Superior temporal gyrus (tissue), 1 donor: Measurements from ENCODE around the gene FMNL1.
"Not testable (repeated sequence)": the region's sequence is repeated elsewhere in the genome, so short reads cannot be mapped to it uniquely, and the experiment has no call there.

Experiments
- DNase-seq: peaks from one replicate; pipeline ENCODE4 v3.0.0-alpha.2; 2016; ENCODE audit errors: extremely low spot score

FMNL1 gene, protein sequence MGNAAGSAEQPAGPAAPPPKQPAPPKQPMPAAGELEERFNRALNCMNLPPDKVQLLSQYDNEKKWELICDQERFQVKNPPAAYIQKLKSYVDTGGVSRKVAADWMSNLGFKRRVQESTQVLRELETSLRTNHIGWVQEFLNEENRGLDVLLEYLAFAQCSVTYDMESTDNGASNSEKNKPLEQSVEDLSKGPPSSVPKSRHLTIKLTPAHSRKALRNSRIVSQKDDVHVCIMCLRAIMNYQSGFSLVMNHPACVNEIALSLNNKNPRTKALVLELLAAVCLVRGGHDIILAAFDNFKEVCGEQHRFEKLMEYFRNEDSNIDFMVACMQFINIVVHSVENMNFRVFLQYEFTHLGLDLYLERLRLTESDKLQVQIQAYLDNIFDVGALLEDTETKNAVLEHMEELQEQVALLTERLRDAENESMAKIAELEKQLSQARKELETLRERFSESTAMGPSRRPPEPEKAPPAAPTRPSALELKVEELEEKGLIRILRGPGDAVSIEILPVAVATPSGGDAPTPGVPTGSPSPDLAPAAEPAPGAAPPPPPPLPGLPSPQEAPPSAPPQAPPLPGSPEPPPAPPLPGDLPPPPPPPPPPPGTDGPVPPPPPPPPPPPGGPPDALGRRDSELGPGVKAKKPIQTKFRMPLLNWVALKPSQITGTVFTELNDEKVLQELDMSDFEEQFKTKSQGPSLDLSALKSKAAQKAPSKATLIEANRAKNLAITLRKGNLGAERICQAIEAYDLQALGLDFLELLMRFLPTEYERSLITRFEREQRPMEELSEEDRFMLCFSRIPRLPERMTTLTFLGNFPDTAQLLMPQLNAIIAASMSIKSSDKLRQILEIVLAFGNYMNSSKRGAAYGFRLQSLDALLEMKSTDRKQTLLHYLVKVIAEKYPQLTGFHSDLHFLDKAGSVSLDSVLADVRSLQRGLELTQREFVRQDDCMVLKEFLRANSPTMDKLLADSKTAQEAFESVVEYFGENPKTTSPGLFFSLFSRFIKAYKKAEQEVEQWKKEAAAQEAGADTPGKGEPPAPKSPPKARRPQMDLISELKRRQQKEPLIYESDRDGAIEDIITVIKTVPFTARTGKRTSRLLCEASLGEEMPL

GRCh38 chr17:45221081-45222013, at the start of gene FMNL1:
TSS of gene FMNL1 (plus strand) at chr17:45221885. CDS start at chr17:45222125, 240 bp downstream.
- no peak for DNase-seq

- no peak for DNase-seq
These were observed 49.5 kb upstream of the FMNL1 start for GRCh38 chr17:45172232-45172540.

DNA sequence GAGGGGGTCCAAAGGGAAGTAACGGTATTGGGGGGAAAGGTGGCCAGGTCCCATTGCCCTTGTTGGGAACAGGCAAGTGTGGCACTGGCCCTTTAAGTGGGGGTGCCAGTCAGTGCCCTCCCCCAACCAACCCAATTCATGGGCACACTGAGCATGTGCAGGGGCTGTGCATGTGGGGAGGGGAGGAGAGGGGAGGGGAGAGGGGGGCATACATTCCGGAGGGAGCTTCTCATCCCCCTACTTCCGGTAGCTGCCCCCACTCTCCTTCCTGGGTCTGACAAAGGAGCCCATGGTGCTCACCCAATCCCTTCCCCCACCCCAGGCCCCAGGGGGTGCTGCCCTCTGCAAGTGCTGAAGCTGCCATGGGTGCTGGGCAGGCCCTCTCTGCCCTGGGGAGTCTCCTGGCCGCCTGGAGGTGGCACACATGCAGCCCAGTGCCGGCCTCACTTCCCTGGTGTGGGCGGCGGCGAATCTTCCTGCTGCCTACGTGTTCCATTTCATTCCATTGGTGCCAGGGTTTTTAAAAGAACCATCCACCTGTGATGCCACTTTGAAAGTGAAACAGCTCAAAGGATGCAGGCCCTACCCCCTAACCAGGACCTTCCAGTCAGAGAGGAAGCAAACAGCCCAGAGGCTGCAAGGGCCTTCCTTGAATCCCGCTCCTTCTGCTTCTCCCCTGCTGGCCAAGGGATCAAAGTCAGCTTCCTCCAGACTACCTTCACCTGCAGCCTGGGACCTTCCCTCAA, 49.0 kb upstream of the FMNL1 start:
- peak; percentile 88 for DNase-seq

- DNase-seq = no peak
These were observed 45.9 kb upstream of the FMNL1 start for GRCh38 chr17:45175759-45176115.

DNA sequence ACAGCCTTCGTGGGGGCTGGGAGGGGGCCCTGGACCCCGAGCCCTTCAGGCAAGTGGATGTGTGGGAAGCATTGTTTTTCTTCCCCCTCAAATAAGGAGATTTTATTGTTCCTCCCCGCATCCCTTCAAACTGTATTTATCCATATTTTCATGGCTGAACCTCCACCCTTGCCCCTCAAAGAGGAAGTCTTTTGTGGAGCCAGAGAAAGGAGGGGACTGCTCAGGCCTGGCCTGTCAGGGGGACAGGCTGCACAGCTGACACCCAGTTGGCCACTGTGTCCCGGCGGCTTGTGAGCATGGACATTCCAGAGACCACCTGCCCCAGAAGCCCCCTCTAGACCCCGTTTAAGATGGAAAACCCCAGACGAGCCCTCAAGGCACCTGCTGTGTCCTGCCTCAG, 44.1 kb upstream of the FMNL1 start:
- no peak for DNase-seq

DNA sequence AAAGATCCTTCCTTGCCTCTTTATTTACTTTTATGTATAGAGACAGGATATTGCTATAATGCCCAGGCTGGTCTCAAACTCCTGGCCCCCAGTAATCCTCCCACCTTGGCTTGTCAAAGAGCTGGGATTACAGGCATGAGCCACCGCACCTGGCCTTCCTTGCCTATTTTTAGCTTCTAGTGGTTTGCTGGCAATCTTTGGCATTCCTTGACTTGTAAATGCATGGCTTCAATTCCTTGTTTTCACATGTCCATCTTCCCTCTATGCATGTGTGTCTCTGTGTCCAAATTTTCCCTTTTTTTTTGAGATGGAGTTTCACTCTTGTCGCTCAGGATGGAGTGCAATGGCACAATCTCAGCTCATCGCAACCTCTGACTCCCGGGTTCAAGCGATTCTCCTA, 37.5 kb upstream of the FMNL1 start:
- no peak for DNase-seq

- DNase-seq = no peak
These were observed 34.8 kb upstream of the FMNL1 start for GRCh38 chr17:45186801-45187354.

GRCh38 chr17:45189009-45189408, 32.7 kb upstream of the FMNL1 start:
- no peak for DNase-seq

DNA sequence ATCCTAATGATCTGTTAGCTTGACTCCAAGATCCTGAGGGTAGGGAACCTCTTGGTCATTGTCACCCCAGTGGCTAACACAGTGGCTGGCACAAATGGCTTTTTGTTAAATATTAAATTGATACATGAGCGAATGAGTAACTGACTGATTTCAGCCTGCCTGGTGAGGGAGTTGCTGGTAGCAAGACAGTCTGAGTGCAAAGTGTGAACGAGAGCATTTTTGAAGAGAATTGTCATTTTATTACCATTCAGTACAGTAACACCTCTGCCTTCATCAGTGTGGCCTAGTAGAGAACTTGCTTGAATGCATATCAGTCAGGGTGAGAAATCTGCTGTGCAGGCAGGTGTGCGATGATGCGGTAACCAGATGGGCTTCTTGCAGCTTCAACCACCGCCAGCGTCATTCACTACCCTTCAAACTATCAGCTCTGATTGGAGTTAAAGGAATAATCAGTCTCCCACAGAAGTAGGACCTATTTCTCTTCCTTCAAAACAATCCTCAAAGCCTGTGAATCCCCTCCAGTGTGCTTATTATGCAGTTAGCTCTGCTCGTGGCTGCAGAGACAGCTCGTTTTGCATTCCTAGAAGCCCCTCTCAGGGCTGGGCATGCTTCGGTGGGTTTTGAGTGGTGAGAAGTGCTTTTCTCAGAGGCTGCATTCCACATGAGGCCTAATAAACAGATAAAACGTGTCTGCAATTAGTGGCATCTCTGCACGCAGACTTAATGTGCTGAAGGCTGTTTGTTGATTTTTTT, 31.0 kb upstream of the FMNL1 start:
- DNase-seq = no peak

DNA sequence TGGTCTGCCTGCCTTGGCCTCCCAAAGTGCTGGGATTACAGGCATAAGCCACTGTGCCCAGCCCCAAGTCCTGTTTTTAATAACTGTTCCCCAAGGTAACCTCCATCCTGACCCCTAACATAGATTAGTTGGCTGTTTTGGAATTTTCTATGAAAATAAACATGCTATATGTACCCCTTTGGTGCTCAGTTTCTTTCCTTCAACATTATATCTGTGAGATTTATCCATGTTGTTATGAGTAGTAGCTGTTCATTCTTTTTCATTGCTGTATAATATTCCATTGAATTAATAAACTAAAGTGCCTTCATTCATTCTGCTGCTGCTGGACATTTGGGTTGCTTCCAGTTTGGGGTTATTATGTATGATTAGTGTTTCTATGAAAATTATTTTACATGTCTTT, 26.3 kb upstream of the FMNL1 start:
- no peak for DNase-seq

DNA sequence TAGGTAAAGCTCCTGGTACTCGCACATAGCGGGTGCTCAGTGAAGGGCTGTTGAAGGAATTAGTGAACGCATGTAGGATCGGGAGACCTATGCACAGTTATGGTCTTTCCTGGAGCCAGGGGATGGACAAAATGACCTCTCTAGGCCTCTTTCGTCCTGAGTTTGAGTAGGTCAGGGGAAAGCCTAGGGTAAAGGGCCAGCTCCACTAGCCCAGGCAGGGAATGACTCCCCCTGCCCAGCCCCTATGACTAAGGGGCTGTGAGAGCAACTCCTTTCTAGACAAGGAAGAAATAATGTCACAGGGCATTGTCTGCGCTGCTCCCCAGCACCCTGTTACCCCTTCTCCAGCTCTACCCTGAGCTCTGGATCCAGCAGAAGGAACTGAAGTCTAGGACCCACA, 24.6 kb upstream of the FMNL1 start:
- no peak for DNase-seq

DNA sequence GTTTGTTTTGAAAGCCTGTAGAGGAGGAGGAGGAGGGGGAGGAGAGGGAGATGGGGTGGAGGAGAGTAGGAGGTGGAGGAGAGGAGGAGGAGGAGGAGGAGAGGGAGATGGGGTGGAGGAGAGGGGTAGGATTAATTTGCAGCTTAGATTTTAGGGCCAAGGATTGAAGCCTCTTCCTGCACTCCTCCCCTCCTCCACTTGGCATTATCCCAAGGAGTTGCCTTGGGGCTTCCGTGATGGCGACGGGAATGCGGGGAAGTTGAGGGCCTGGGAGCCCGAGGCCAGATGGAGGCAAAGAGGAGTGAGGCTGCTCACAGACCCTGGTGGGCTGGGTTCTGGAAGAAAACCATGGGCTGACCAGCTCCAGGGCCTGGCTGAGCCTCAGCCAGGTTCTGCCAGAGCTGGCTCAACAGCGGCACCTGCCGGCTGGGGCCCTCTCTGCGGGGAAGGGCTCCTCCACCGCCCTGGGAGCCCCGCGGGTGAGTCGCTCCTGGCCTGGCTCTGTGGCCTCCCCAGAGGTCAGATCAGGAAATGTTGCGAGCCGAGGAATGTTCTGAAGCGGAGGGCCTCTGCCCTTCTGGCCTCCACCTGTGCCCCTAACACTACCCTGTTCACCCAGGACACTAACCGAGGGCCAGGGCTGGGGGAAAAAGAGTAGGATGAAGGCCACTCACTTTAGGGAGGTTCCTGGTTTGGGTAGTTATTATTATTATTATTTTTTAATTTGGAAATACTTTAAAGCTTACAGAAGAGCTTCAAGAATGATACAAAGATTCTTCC, 23.9 kb upstream of the FMNL1 start:
- DNase-seq = peak; percentile 89

DNA sequence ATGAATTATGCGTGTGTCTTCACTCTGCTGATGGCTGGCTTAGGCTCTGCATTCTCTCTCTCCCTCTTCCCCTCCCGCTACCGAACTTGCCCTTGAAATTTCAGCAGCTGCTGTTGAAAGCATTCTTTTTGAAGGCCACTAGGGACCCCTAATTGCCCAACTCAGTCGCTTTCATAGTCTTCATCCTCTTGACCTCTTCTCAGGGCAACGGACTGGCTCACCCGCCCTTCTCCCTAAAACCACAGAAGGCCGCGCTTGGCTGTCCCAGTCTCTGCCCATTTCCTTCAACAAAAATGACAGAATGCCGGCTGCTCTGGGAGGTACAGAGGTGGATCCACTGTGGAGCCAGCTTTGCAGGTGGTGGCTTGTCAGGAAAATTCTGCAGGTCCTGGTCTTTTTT, 21.0 kb upstream of the FMNL1 start:
- DNase-seq = no peak

GRCh38 chr17:45201457-45201856, 20.2 kb upstream of the FMNL1 start:
- DNase-seq = no peak

DNA sequence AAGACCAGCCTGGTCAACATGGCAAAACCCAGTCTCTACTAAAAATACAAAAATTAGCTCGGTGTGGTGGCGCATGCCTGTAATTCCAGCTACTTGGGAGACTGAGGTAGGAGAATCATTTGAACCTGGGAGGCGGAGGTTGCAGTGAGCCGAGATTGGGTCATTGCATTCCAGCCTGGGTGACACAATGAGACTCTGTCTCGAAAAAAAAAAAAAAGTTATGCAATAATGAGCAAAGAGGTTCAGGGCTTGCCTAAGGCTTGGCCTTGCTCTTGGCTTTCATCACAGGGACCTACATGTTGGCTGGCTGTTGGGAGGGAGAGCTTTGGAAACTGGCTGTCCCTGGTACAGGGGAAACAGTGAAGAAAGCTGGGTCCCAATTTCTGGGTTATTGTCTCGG, 19.8 kb upstream of the FMNL1 start:
- not testable (repeated sequence) for DNase-seq

DNA sequence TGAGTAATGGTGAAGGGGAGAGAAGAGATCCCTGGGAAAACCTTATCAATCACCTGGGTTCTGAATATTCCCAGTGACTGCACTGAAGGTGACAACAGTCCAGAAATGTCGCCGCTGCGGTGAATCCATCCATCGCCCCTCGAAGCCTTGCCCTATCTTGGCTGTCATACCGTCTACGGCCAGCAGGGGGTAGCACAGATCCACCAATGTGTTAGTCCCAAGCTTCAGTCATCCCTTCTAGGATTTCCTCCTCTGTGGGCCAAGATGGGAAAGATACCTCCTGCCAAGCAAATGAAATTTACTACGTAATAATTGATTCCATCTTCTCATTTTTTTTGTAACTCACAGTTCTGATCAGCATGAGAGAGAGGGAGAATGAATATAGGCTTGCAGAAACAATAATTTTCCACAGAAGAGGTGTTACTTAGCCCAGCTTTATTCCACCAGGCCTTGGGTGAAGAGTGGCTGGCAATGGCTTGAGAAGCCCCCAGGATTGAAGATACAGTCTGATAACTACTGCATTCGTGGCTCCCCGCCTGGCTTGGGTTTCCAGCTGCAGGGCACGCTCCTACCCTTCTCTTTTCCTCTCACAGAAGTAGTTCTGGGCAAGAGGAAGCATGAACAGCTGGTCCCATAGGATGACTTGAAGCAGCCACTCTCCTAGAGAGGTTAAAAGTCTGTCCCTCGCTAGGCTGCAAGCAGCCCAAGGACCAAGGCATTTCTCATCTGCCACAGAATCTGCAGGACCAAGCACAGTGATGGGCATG, 2.6 kb upstream of the FMNL1 start:
- peak; percentile 96 for DNase-seq

GRCh38 chr17:45220079-45220478, 1.6 kb upstream of the FMNL1 start:
- DNase-seq = no peak

GRCh38 chr17:45222014-45222288, 266 bp downstream of the FMNL1 start:
- DNase-seq = no peak
